K562 (cell line): Measurements from ENCODE around the gene PCLAF.
"Not testable (repeated sequence)": the region's sequence is repeated elsewhere in the genome, so short reads cannot be mapped to it uniquely, and the experiment has no call there.

Source experiments
- EHMT2 ChIP-seq: fragments of 450-650 bp; IDR thresholded peaks from 2 replicates; pipeline ENCODE4 v1.6.1; 2018; ENCODE audit warnings: antibody characterized with exemption
- HIVEP1 ChIP-seq: fragments of 250-450 bp; sonication (Bioruptor Pico); IDR thresholded peaks from 2 replicates; pipeline ENCODE4 v1.4.0; 2020; ENCODE audit warnings: mild to moderate bottlenecking
- JUN ChIP-seq, 2 experiments: sonication (generic) in 1 of 2; formaldehyde crosslinking in 1 of 2; IDR thresholded peaks; 2 replicates each; pipeline versions ENCODE4 v1.6.1 to v1.8.0; 2012 to 2022; ENCODE audit warnings: borderline replicate concordance in 2 of 2, mild to moderate bottlenecking in 2 of 2, improper control_type of control experiment in 1 of 2, low read depth in 1 of 2, low read length in 1 of 2, missing genetic modification reagents in 1 of 2
- POLR2A ChIP-seq: fragments of 450-650 bp; conservative IDR thresholded peaks from 2 replicates; pipeline ENCODE4 v1.6.1; 2016
- RFX5 ChIP-seq: IDR thresholded peaks from 2 replicates; pipeline ENCODE4 v1.6.1; 2011; ENCODE audit warnings: low read depth, mild to moderate bottlenecking, improper control_type of control experiment, low read length
- SMC3 ChIP-seq: conservative IDR thresholded peaks from 2 replicates; pipeline ENCODE4 v1.6.1; 2011; ENCODE audit warnings: low read depth, low read length, improper control_type of control experiment; ENCODE audit not compliant: insufficient read depth
- ZNF121 ChIP-seq: sonication (generic); formaldehyde crosslinking; conservative IDR thresholded peaks from 2 replicates; pipeline ENCODE4 v1.8.0; 2022; ENCODE audit warnings: missing genetic modification reagents
- ZNF347 ChIP-seq: fragments of 450-650 bp; formaldehyde crosslinking; IDR thresholded peaks from 2 replicates; pipeline ENCODE4 v1.4.0; 2020; ENCODE audit warnings: low read depth, mild to moderate bottlenecking, moderate library complexity
- ZNF431 ChIP-seq: sonication (generic); formaldehyde crosslinking; IDR thresholded peaks from 2 replicates; pipeline ENCODE4 v1.8.0; 2022; ENCODE audit warnings: mild to moderate bottlenecking, missing genetic modification reagents
- ZNF561 ChIP-seq: fragments of 450-650 bp; formaldehyde crosslinking; conservative IDR thresholded peaks from 2 replicates; pipeline ENCODE4 v1.4.0; 2020; ENCODE audit warnings: mild to moderate bottlenecking, moderate library complexity
- ZNF707 ChIP-seq: fragments of 250-450 bp; sonication (Bioruptor Pico); conservative IDR thresholded peaks from 2 replicates; pipeline ENCODE4 v1.8.0; 2022; ENCODE audit warnings: inconsistent platforms, mild to moderate bottlenecking, moderate library complexity
- TF ChIP-seq, protein P1 (sequence below), 3 experiments: IDR thresholded peaks in 2 of 3; conservative IDR thresholded peaks in 1 of 3; 2 replicates each; pipeline ENCODE4 v1.5.1; 2011 to 2012; ENCODE audit warnings: low read length in 3 of 3, mild to moderate bottlenecking in 3 of 3, control low read depth in 2 of 3, improper control_type of control experiment in 1 of 3, inconsistent platforms in 1 of 3, low read depth in 1 of 3, mixed read lengths in 1 of 3, moderate library complexity in 1 of 3; ENCODE audit not compliant: insufficient read depth in 2 of 3
- TF ChIP-seq, protein P2 (sequence below): fragments of 250-450 bp; sonication (Bioruptor Pico); IDR thresholded peaks from 2 replicates; pipeline ENCODE4 v1.5.0; 2021; ENCODE audit warnings: mild to moderate bottlenecking, moderate library complexity

DNA sequence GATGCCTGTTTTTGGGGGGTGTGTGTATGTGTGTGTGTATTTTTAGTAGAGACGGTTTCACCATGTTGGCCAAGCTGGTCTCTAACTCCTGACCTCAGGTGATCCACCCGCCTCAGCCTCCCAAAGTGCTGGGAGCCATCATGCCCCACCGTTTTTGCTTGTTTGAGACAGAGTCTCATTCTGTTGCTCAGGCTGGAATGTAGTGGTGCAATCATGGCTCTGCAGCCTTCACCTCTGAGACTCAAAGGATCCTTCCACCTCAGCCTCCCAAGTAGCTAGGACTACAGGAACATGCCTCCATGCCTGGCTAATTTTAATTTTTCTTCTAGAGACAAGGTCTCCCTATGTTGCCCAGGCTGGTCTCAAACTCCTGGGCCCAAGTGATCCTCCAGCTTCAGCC is 11.2 kb upstream of the PCLAF start:
- TF ChIP-seq EHMT2; HIVEP1 (CRISPR knock-in tag); ZNF121; POLR2A; ZNF707 (CRISPR knock-in tag); JUN (IDR thresholded peaks at IDR 0.05; ENCODE audit: borderline replicate concordance, low read depth, low read length); JUN (CRISPR knock-in tag; IDR thresholded peaks at IDR 0.05; ENCODE audit: borderline replicate concordance); RFX5; ZNF431 (CRISPR knock-in tag); ZNF347; SMC3; ZNF561 (CRISPR knock-in tag): not testable (repeated sequence)
- TF ChIP-seq, protein P1, sequence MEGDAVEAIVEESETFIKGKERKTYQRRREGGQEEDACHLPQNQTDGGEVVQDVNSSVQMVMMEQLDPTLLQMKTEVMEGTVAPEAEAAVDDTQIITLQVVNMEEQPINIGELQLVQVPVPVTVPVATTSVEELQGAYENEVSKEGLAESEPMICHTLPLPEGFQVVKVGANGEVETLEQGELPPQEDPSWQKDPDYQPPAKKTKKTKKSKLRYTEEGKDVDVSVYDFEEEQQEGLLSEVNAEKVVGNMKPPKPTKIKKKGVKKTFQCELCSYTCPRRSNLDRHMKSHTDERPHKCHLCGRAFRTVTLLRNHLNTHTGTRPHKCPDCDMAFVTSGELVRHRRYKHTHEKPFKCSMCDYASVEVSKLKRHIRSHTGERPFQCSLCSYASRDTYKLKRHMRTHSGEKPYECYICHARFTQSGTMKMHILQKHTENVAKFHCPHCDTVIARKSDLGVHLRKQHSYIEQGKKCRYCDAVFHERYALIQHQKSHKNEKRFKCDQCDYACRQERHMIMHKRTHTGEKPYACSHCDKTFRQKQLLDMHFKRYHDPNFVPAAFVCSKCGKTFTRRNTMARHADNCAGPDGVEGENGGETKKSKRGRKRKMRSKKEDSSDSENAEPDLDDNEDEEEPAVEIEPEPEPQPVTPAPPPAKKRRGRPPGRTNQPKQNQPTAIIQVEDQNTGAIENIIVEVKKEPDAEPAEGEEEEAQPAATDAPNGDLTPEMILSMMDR (IDR thresholded peaks at IDR 0.05 in 2 of 3, conservative IDR thresholded peaks at IDR 0.05 in 1 of 3; ENCODE audit: insufficient read depth in 2 of 3, low read depth in 1 of 3, low read length in 3 of 3) = not testable (repeated sequence)
- TF ChIP-seq, protein P2, sequence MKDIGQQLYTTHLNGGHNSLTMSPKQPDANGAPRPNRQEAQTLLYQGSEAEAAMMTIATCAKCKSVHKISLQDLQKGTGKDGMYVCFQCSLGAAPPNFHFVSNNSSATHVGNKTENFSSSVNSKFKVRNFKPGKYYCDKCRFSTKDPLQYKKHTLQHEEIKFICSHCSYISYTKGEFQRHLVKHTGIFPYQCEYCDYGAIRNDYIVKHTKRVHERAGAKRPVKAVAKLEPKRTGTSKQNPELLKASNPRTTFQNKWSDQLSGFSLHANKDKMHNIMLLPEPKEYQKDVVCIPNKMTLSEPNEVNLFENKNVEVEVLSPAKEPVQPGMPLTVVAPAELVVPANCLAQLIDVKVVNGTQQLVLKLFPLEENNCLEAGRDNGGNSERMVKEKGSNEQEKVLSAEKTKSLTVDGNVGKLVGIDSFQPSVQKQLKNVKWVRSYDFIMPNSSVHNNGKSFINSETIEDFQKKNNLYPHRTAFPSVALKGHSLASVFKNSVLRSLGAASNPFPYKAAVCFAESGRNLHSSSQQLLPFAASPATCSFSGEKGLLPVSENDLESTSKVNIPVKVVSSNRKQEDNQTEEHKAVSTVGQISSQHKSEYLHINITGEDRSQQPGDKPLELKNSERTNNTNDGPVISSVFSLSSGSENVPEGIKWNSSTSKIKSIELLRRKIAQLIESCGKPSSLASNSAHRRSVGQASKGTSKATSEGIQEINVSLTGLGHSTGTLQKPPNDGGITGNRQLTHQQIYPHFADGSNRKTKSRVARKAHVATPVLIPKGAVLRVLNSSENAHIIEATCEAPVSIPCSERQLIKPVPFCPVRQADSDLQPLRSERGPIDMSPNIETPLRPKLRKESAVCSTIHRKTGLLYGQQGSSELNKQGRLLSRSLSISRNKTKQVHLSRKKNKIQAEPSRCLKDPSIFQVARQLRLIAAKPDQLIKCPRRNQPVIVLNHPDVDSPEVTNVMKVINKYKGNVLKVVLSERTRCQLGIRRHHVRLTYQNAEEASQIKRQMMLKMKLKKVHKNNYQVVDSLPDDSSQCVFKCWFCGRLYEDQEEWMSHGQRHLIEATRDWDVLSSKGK (CRISPR knock-in tag) = not testable (repeated sequence)
